Stimulated activated naive CD8-positive, alpha-beta T cell treated with anti-CD3 and anti-CD28 coated beads, Interleukin-15, Interleukin-2, amounts not matched to agents 100 U/mL and 50 U/mL, for 24 hours (primary cell): ENCODE results near the gene CD40.
"Not testable (repeated sequence)": the region's sequence is repeated elsewhere in the genome, so short reads cannot be mapped to it uniquely, and the experiment has no call there.

Experiments used
- ATAC-seq: fragments of 150-1000 bp; cut with Tn5 transposase; one replicate; pipeline ENCODE4 v1.10.0; 2021
- DNase-seq: peaks from one replicate; pipeline ENCODE4 v3.0.0; 2021

CD40 gene

GRCh38 chr20:46117704-46118467 lies at the start of gene CD40:
CD40 (plus strand) TSS chr20:46118314; CDS start chr20:46118344, 30 bp downstream.
- DNase-seq (peak; percentile 81), ATAC-seq (peak; percentile 86)

DNA sequence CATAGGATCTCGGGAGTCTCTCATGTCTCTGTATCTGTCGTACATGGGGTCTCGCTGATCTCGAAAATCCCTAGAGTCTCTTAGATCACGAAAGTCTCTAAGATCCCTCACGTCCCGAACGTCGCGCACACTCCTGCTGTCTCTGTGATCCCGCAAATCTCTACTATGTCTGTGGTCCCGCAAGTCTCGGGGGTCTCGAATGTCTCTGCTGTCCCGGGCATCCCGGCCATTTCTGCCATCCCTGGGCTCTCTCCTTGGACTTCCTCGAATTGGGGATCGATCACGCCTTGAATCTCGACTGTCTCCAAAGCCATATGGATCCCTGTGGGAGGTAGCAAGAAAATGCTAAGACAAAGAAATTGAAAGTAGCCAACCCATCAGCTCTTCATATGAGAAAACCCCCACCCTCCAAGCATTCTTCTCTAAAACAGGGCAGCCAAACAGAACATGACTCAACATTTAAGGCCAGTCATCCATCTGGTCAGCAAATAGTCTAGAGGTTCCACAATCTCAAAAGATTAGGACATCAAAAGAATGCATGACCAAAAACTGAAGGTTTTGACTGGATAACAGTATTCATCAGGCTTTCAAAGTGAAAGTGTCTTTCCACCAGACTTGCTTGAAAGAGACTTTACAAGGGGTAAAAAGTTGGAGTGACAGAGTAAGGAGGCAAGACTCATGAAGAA lies 47.8 kb upstream of the CD40 start:
- ATAC-seq (no peak), DNase-seq (no peak)

GRCh38 chr20:46071573-46071972 lies 46.5 kb upstream of the CD40 start:
- ATAC-seq = no peak
- DNase-seq = no peak

- ATAC-seq = no peak
- no peak for DNase-seq
These were observed 45.1 kb upstream of the CD40 start for GRCh38 chr20:46073024-46073423.

- DNase-seq (no peak), ATAC-seq (no peak)
These were observed 44.7 kb upstream of the CD40 start for GRCh38 chr20:46073443-46073842.

DNA sequence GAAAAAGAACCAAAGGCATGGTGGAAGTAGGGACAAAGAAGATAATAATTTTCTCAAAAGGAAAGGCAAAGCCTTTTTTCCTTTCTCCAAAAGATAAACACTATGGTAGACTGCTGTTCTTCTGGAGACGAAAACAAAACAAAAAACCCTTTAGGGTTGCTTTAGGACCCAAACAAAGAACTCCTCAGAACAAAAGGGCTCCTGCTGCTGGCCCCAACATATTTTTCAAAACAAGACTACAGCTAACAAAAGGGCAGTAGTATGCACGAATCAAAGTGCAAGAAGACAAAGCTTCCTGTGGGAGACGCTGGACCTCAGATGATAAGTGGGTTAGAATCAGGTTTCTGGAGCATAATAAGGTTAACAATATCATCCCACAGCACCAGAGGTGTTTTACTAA lies 44.1 kb upstream of the CD40 start:
- no peak for ATAC-seq

DNA sequence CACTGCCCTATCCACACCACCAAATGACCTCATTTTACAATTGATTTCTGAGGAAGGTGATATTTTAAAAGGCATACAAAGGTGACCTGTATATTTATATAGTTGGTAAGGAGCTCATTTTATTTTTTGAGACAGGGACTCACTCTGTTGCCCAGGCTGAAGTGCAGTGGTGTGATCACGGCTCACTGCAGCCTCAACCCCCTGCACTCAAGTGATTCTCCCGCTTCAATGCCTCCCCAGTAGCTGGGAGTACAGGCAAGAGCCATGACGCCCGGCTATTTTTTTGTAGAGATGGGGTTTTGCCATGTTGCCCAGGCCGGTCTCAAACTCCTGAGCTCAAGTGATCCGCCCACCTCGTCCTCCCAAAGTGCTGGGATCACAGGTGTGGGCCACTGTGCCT lies 41.3 kb upstream of the CD40 start:
- DNase-seq (no peak), ATAC-seq (no peak)

More for the DNA sequence above, 44.1 kb upstream of the CD40 start:
- no peak for DNase-seq

- DNase-seq (no peak), ATAC-seq (no peak)
These were observed 40.3 kb upstream of the CD40 start for GRCh38 chr20:46077642-46078305.

DNA sequence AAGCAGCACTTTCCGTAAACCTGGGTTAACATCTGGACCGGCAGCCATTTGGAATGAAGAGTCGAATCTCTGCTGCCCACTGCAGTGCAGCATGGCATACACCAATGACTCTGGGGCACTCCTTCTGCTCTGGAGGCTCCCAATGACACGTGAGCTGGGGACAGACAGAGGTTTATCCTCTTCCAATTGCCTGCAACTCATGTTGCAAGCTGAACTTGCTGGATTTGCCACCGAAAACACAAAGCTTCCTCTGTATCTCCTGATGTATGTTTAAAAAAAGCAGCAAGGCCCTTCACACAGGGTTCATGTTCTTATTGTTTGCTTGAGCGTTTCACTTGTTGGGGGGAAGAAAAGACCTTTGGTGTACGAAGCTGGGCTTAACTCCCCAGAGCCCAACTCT lies 39.2 kb upstream of the CD40 start:
- DNase-seq = no peak
- ATAC-seq = no peak

DNA sequence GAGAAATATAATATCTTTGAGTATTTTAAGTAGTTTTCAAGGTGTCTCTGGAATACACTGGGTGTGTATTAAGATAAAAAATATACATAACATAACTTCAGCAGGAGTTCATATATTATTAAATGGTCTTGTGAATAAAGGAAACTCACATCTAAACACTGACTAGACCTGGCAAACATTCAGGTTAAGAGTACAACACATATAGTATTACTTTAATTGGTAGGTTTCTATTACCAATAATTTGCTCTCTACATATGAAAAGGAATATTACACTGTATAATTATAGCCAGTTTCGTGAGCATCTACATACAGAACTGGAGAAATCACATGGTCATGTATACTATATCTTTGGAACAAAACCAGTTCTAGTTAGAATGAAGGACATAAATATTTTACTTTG lies 37.0 kb upstream of the CD40 start:
- DNase-seq (no peak), ATAC-seq (no peak)

DNA sequence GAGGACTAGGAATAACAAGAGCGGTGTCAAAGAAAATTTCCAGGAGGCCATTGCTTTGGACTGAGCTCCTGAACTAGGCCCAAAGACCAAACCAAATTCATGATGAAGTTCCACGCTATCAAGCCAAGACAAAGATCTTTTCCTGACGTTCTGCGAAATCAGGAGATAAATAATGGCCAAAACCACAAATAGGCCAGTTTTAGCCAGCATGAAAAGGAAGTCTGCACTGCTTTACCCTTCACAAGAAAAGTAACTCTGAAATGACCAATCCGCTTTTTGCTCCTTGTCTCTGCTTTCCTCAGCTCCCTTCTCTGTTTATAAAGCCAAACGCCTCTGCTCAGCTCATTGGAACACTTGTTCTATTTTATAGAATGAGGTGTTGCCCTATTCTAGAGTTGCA lies 35.0 kb upstream of the CD40 start:
- ATAC-seq = no peak
- DNase-seq = no peak

DNA sequence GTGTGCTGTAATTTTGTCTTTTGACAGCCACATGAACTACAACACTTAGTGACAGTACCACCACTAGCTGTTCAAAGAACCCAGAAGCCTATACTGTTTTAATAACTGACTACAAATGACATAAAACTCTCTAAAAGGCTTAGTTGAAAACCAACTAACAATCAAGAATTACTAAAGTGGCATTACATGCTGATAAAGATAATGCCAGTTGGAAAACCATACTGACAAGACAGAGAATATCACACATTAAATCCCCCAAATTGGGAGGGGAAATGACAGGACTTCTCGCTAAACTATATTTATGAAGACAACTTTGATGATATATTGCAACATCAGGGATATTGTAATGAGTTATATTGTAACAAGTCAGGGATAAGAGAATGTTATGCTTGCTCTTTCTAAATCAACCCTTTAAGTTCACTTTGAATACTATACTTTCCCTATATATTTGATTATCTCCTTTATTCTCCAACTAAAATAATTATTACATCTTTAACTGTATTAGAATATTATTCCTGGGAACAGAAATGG lies 34.5 kb upstream of the CD40 start:
- no peak for ATAC-seq
- no peak for DNase-seq

DNA sequence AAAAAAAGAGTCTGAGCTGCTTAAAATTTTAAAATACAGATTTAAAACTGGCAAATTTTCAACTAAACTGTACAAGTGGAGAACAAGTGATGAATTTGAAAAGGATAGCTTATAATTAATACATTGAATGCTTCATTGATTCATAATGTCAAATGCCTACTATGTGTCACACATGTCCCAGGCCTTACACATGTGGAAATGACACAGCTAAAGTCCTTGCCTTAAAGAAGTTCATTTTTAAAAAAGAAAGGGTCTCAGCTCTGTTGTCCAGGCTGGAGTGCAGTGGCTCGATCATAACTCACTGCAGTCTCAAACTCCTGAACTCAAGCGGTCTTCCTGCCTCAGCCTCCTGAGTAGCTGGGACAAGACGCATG lies 33.3 kb upstream of the CD40 start:
- no peak for DNase-seq
- no peak for ATAC-seq

GRCh38 chr20:46085179-46085851 lies 32.8 kb upstream of the CD40 start:
- DNase-seq (no peak), ATAC-seq (no peak)

DNA sequence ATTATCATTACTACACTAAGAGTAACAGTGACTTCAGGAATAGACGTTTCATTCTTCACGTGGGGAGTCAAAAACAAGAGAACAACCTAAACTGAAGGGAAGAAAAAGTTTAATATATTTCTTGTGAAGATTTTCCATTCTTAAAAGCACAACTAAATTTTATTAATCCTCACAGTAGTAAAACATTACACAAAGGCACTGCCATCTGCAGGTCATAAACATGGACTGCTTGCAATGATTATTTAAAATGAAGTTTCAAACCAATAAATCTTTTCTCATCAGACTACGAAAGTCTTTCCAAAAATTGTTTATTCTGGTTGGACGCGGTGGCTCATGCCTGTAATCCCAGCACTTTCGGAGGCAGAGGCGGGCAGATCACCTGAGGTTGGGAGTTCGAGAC lies 31.0 kb upstream of the CD40 start:
- ATAC-seq (no peak), DNase-seq (no peak)

DNA sequence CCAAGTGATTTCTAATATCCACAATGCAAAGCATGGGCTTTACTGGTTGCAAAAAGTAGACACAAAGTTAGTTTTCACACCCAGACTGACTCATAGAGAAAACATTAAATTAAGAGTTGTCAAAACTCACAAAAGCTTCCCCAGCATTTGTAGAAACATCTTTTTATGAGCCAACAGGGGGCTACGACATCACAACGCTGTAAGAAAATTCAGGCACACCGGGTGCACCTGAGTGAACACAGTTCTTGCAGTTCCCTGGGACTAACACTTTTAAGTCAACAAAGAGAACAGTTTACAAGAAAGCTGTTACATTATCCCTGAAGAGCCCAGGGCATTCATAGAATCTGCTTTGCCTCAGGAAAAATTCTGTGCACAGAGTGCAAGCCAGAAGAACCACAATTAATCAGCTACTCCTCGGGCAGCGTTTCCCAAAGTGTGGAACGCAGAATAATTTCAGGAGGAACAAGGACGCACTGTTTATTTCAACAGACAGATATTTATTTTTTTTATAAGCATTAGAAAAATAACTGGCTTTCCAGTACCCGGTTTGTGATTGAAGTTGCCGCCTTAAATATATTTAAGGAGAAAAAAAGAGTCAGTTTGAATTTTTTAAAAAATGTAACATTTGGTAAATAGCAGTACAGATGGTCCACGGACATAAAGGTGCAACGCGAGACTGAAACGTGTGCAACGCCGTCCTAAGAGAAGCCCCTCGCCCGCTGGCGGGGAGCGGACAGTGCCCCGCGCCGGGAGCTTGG lies 29.5 kb upstream of the CD40 start:
- no peak for ATAC-seq
- DNase-seq = no peak

DNA sequence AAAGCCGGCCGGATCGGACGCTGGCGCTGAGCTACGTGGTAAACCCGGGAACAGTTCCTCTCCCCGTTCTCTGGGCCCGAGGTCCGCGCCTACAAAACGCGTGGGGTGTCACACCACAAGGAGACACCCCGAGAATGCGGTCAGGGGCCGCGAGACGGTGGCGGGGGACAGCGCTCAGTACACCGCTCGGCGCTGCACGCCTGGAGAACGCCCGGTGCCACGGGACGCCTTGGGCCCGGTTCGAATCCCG lies 29.0 kb upstream of the CD40 start:
- DNase-seq = peak; percentile 71
- ATAC-seq = peak; percentile 51

DNA sequence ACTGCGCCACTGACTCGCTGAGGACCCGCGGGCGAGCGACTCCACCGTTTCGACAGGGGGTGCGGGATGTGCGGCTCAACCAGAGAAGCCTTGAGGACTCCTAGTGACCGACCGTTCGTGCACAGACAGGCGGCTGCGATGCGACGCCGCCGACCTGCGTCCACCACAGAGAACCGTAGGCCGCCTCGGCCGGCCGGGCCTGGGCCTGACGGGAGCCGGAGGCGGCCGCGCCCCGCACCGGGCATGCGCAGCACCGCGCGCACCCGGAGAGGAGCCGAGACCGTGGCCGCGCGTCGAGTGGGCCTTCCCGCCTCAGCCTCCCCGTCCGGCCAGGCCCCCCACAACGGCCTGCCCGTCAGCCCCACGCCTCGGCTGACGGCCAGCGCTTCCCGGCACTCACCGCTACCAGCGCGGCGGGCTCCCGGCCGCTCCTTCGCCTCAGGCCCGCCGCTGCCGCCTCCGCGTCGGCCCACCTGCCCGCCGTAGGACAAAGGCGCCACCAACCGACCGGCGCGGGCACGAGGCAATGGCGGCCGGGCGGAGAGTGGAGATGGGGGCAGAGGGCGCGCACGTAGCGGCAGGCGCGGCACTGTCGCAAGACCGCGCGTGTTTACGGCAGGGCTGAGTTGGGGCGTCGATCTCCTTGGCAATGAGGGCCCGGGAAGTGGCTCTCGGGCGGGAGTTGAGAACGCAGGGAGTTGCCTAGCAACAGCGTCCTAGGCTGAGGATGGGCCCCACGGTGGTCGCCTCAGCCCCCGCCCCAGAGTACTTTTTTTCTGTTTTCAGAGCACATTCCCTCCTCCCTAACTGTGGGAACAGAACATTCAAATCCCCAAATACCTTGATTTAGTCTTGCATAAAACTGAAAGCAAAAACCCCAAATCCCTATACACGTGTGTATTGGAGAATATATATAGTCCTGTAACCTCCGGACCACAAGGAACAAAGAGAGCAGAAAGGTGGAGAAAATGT lies 28.4 kb upstream of the CD40 start, which contains the start of gene NCOA5:
NCOA5 (minus strand) TSS at position 546 of the 972 bp plus-strand sequence. CDS start 10,538 bp downstream, outside the sequence.
- DNase-seq (peak; percentile 95), ATAC-seq (peak; percentile 92)

DNA sequence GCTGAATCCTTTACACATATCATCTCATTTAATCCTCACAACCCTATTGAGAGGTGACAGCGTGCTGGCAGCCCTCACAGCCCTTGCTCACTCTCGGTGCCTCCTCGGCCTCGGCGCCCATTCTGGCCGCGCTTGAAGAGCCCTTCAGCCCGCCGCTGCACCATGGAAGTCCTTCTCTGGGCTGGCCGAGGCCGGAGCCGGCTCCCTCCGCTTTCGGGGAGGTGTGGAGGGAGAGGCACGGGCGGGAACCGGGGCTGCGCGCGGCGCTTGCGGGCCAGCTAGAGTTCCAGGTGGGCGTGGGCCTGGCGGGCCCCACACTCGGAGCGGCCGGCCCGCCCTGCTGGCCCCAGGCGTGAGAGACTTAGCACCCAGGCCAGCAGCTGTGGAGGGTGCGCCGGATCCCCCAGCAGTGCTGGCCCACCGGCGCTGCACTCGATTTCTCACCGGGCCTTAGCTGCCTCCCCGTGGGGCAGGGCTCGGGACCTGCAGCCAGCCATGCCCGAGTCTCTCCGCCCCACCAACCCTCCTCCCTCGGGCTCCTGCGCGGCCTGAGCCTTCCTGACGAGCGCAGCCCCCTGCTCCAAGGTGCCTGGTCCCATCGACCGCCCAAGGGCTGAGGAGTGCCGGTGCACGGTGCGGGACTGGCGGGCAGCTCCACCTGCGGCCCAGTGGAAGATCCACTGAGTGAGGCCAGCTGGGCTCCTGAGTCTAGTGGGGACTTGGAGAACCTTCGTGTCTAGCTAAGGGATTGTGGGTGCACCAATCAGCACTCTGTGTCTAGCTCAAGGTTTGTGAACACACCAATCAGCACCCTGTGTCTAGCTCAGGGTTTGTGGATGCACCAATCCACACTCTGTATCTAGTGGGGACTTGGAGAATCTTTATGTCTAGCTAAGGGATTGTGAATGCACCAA lies 26.2 kb upstream of the CD40 start:
- ATAC-seq, DNase-seq: not testable (repeated sequence)

DNA sequence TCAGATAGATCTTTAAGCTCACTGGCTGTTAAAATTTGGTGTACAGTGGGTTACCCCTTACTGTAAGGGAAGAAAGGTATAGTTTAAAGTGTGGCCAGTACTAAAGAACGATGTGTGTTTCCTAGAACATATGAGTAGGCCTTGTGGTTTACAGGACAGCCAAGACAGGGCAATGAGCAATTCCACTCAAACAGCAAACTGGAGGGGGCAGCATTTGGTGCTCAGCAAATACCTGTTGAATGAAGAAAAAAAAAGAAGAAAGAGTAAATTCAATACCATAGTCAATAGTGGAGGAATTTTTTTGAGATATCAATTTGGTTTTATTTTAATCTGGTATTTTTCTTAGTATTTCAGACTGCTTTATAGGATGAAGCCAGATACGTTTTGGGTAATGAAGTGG lies 24.6 kb upstream of the CD40 start:
- no peak for ATAC-seq
- no peak for DNase-seq
